Peyer's patch (tissue), 4 donors: Measurements from ENCODE around the gene HAGH. TPM values are rescaled to one million over a fixed set of nuclear protein-coding genes. Genes with fewer than 3 reads are reported as not detected.

Experiments used
- DNase-seq, 3 donors: peaks; one replicate each; pipeline ENCODE4 v3.0.0-alpha.2; 2017 to 2019
- H3K27ac ChIP-seq, 4 donors: fragments of 200-600 bp; sonication (generic); one replicate each; pipeline ENCODE4 v1.5.1; 2016 to 2019
- H3K27me3 ChIP-seq, 2 donors: fragments of 200-600 bp; sonication (generic); one replicate each; pipeline ENCODE4 v1.5.1; 2019
- H3K36me3 ChIP-seq, 3 donors: fragments of 200-600 bp; sonication (generic); one replicate each; pipeline ENCODE4 v1.5.1; 2016 to 2019
- H3K4me1 ChIP-seq, 4 donors: fragments of 200-600 bp; sonication (generic); one replicate each; pipeline ENCODE4 v1.5.1; 2016 to 2019
- H3K4me3 ChIP-seq, 4 donors: fragments of 200-600 bp; sonication (generic); 1 replicate in 3 of 4; 2 replicates in 1 of 4; pipeline ENCODE4 v1.5.1; 2016 to 2019; ENCODE audit warnings: mild to moderate bottlenecking in 1 of 4
- H3K9me3 ChIP-seq, 4 donors: fragments of 200-600 bp; sonication (generic); one replicate each; pipeline ENCODE4 v1.5.1; 2016 to 2019; ENCODE audit warnings: mild to moderate bottlenecking in 1 of 4
- CTCF ChIP-seq, 6 experiments: fragments of 450-650 bp in 4 of 6; fragments of 200-600 bp in 2 of 6; sonication (generic) in 1 of 6; IDR thresholded peaks; one replicate each; pipeline ENCODE4 v1.5.1; 2017 to 2019; ENCODE audit warnings: antibody characterized with exemption in 6 of 6, mild to moderate bottlenecking in 3 of 6, moderate library complexity in 1 of 6
- POLR2A ChIP-seq, 2 donors: fragments of 450-650 bp; IDR thresholded peaks; one replicate each; pipeline ENCODE4 v1.5.1; 2017; ENCODE audit warnings: antibody characterized with exemption in 2 of 2, mild to moderate bottlenecking in 2 of 2, moderate library complexity in 2 of 2
- total RNA-seq, 4 donors: library from RNA; depleted of rRNA; stranded (reverse); fragments of >200 nt; gene quantifications; one replicate each; pipeline ENCODE4 v1.1.0, GENCODE V29; 2016

HAGH gene
- total RNA-seq, 4 donors from 2014 or later = 105 to 187 (median 155) TPM

- H3K4me3 ChIP-seq = no peak overlapping the region
- no peaks in the 10 kb centered on the region for H3K27me3 ChIP-seq
- peaks cover 0 to 43% (median 0%) of the 10 kb centered on the region in 3 donors for H3K36me3 ChIP-seq
- no peak overlapping the region for H3K27ac ChIP-seq
- TF ChIP-seq CTCF (IDR thresholded peaks at IDR 0.05) (no peak), POLR2A (IDR thresholded peaks at IDR 0.05) (no peak)
- peak in 2 of 3 donors; percentile 42 to 44 for DNase-seq
- H3K4me1 ChIP-seq = no peaks in the 10 kb centered on the region
- H3K9me3 ChIP-seq = no peaks in the 10 kb centered on the region
Observed at GRCh38 chr16:1790611-1791255, 35.9 kb downstream of the HAGH start.

- no peaks in the 10 kb centered on the region for H3K4me1 ChIP-seq
- H3K9me3 ChIP-seq = no peaks in the 10 kb centered on the region
- H3K27me3 ChIP-seq = no peaks in the 10 kb centered on the region
- no peak for TF ChIP-seq CTCF (IDR thresholded peaks at IDR 0.05)
- H3K4me3 ChIP-seq = no peak overlapping the region
- DNase-seq = peak in 1 of 3 donors; percentile 45
- H3K27ac ChIP-seq = no peak overlapping the region
- H3K36me3 ChIP-seq = peaks cover 0 to 43% (median 0%) of the 10 kb centered on the region in 3 donors
Observed at GRCh38 chr16:1790261-1790610, 36.4 kb downstream of the HAGH start.

- DNase-seq = peak in 1 of 3 donors; percentile 46
- Histone ChIP-seq H3K4me3 (no peak overlapping the region), H3K27ac (no peak overlapping the region), H3K36me3 (peaks cover 0 to 43% (median 0%) of the 10 kb centered on the region in 3 donors), H3K9me3 (no peaks in the 10 kb centered on the region), H3K27me3 (no peaks in the 10 kb centered on the region), H3K4me1 (peaks cover 0 to 5% (median 0%) of the 10 kb centered on the region in 4 donors)
- TF ChIP-seq CTCF (IDR thresholded peaks at IDR 0.05) (no peak), POLR2A (IDR thresholded peaks at IDR 0.05) (no peak)
Observed at GRCh38 chr16:1789643-1790045, 37.0 kb downstream of the HAGH start.

GRCh38 chr16:1788708-1789100 is 37.9 kb downstream of the HAGH start:
- Histone ChIP-seq H3K4me3 (no peak overlapping the region), H3K27me3 (no peaks in the 10 kb centered on the region), H3K9me3 (no peaks in the 10 kb centered on the region), H3K36me3 (peaks cover 0 to 43% (median 0%) of the 10 kb centered on the region in 3 donors), H3K4me1 (peaks cover 0 to 14% (median 0%) of the 10 kb centered on the region in 4 donors), H3K27ac (no peak overlapping the region)
- DNase-seq = no peak
- TF ChIP-seq POLR2A (IDR thresholded peaks at IDR 0.05) (no peak), CTCF (IDR thresholded peaks at IDR 0.05) (no peak)

GRCh38 chr16:1788095-1788707 is 38.4 kb downstream of the HAGH start:
- Histone ChIP-seq H3K4me1 (peaks cover 0 to 17% (median 0%) of the 10 kb centered on the region in 4 donors), H3K27ac (no peak overlapping the region), H3K9me3 (no peaks in the 10 kb centered on the region), H3K36me3 (peaks cover 0 to 43% (median 0%) of the 10 kb centered on the region in 3 donors), H3K27me3 (no peaks in the 10 kb centered on the region), H3K4me3 (no peak overlapping the region)
- no peak for TF ChIP-seq POLR2A (IDR thresholded peaks at IDR 0.05)
- TF ChIP-seq CTCF (IDR thresholded peaks at IDR 0.05) = no peak
- DNase-seq = no peak
